Stomach smooth muscle (tissue), 2 donors: ENCODE measurements around the gene GPR34.
"Not testable (repeated sequence)": the region's sequence is repeated elsewhere in the genome, so short reads cannot be mapped to it uniquely, and the experiment has no call there.

Experiments
- H3K27ac ChIP-seq: one replicate; pipeline ENCODE4 v1.7.0; 2013; ENCODE audit warnings: mild to moderate bottlenecking, low read length, inconsistent platforms
- H3K27me3 ChIP-seq, 2 donors: one replicate each; pipeline ENCODE4 v1.7.0; 2013; ENCODE audit warnings: low read length in 2 of 2; ENCODE audit not compliant: insufficient read depth in 2 of 2, control insufficient read depth in 1 of 2
- H3K36me3 ChIP-seq, 2 donors: one replicate each; pipeline ENCODE4 v1.7.0; 2013; ENCODE audit warnings: low read length in 2 of 2; ENCODE audit not compliant: control insufficient read depth in 2 of 2, insufficient read depth in 2 of 2
- H3K4me1 ChIP-seq: one replicate; pipeline ENCODE4 v1.7.0; 2013; ENCODE audit warnings: low read length; ENCODE audit not compliant: control insufficient read depth, insufficient read depth
- H3K4me3 ChIP-seq, 2 donors: one replicate each; pipeline ENCODE4 v1.7.0; 2013; ENCODE audit warnings: low read length in 2 of 2
- H3K9ac ChIP-seq, 2 donors: one replicate each; pipeline ENCODE4 v1.7.0; 2013; ENCODE audit warnings: low read length in 2 of 2, mild to moderate bottlenecking in 1 of 2
- H3K9me3 ChIP-seq, 2 donors: one replicate each; pipeline ENCODE4 v1.7.0; 2013; ENCODE audit warnings: low read length in 2 of 2; ENCODE audit not compliant: control insufficient read depth in 2 of 2
- donor health status: healthy.
- donor health status: Pancreatic carcinoma.

GPR34 gene

GRCh38 chrX:41670112-41670511, 18.7 kb upstream of the GPR34 start:
- H3K36me3 ChIP-seq: no peaks in the 10 kb centered on the region
- H3K4me1 ChIP-seq: no peaks in the 10 kb centered on the region
- H3K27ac ChIP-seq: no peak overlapping the region
- no peak overlapping the region for H3K4me3 ChIP-seq
- H3K27me3 ChIP-seq: no peaks in the 10 kb centered on the region
- no peaks in the 10 kb centered on the region for H3K9me3 ChIP-seq
- no peak overlapping the region for H3K9ac ChIP-seq

DNA sequence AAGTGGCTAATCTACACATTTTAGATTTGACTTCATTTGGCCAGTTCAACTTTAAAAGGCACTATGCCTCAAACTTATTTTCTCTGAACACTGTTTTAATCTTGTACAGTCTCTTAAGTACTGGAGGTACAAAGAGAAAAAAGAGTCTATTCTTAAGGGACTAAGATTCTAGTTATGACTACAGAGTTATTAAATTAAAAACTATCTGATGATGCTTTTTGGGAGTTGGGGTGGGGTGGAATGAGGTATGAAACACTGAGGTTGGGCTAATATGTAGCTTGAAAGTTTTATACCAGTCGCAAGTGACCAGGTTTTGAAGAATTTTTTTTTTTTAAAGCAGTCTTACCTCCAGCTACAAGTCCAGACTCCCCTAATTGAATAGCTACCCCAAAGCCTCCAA, 17.7 kb upstream of the GPR34 start:
- Histone ChIP-seq H3K4me1 (no peaks in the 10 kb centered on the region), H3K9me3 (no peaks in the 10 kb centered on the region), H3K9ac (no peak overlapping the region), H3K4me3 (no peak overlapping the region), H3K27ac (no peak overlapping the region), H3K36me3 (no peaks in the 10 kb centered on the region), H3K27me3 (no peaks in the 10 kb centered on the region)

- Histone ChIP-seq H3K9ac (no peak overlapping the region), H3K4me3 (no peak overlapping the region), H3K27ac (no peak overlapping the region), H3K36me3 (no peaks in the 10 kb centered on the region), H3K4me1 (no peaks in the 10 kb centered on the region), H3K9me3 (no peaks in the 10 kb centered on the region), H3K27me3 (no peaks in the 10 kb centered on the region)
Measured at GRCh38 chrX:41672643-41673042, 16.1 kb upstream of the GPR34 start.

- H3K27me3 ChIP-seq, H3K9ac ChIP-seq, H3K9me3 ChIP-seq, H3K4me1 ChIP-seq, H3K36me3 ChIP-seq, H3K4me3 ChIP-seq, H3K27ac ChIP-seq: not testable (repeated sequence)
Measured at GRCh38 chrX:41676361-41676760, 12.4 kb upstream of the GPR34 start.

GRCh38 chrX:41677183-41678060, 11.4 kb upstream of the GPR34 start:
- no peak overlapping the region for H3K9ac ChIP-seq
- no peak overlapping the region for H3K27ac ChIP-seq
- no peaks in the 10 kb centered on the region for H3K36me3 ChIP-seq
- H3K4me3 ChIP-seq: no peak overlapping the region
- H3K9me3 ChIP-seq: no peaks in the 10 kb centered on the region
- H3K4me1 ChIP-seq: no peaks in the 10 kb centered on the region
- H3K27me3 ChIP-seq: no peaks in the 10 kb centered on the region

DNA sequence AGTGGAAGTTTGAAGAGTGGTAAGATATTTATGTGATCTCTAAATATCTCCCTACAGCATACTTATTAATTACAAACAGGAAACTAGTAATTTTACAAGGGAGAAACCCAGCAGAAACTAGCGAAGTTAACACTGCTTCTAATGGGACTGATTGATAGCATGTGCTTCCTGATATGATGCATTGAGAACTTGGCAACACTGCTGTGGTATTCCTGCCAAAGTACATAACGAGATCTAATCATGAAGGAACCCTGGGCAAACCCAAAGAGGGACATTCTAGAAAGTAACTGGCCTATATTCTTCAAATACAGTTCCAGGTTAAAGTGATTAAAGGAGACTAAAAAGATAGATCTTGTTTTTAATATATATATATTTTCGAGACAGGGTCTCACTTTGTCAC, 4.6 kb upstream of the GPR34 start:
- Histone ChIP-seq H3K27me3 (no peaks in the 10 kb centered on the region), H3K4me1 (no peaks in the 10 kb centered on the region), H3K9ac (no peak overlapping the region), H3K27ac (no peak overlapping the region), H3K9me3 (no peaks in the 10 kb centered on the region), H3K4me3 (no peak overlapping the region), H3K36me3 (no peaks in the 10 kb centered on the region)

GRCh38 chrX:41684940-41685339, 3.8 kb upstream of the GPR34 start:
- no peak overlapping the region for H3K27ac ChIP-seq
- H3K27me3 ChIP-seq: no peaks in the 10 kb centered on the region
- no peaks in the 10 kb centered on the region for H3K9me3 ChIP-seq
- H3K36me3 ChIP-seq: no peaks in the 10 kb centered on the region
- H3K9ac ChIP-seq: no peak overlapping the region
- H3K4me1 ChIP-seq: no peaks in the 10 kb centered on the region
- no peak overlapping the region for H3K4me3 ChIP-seq

- H3K27ac ChIP-seq: no peak overlapping the region
- H3K4me3 ChIP-seq: no peak overlapping the region
- no peaks in the 10 kb centered on the region for H3K36me3 ChIP-seq
- H3K27me3 ChIP-seq: no peaks in the 10 kb centered on the region
- no peaks in the 10 kb centered on the region for H3K9me3 ChIP-seq
- no peak overlapping the region for H3K9ac ChIP-seq
- H3K4me1 ChIP-seq: no peaks in the 10 kb centered on the region
Measured at GRCh38 chrX:41686788-41687187, 2.0 kb upstream of the GPR34 start.

DNA sequence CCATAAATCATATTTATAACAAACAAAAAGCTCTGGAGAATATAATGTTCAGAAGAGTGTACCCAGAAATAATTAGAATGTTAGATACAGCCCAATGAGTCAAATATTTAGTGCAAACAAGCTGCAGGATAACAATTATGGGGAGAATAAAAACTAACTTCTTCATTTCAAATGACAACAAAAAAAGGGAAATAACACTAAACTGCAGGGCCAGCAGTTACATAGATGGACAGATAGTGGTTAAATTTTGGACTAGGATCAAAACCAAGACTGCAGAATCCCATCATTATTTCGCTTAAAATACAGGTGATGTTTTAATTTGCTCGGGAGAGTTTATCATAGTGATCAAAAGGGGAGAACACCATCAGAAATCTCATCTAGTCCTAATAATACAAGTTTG, 617 bp upstream of the GPR34 start:
- Histone ChIP-seq H3K9ac (no peak overlapping the region), H3K4me1 (no peaks in the 10 kb centered on the region), H3K27me3 (no peaks in the 10 kb centered on the region), H3K4me3 (no peak overlapping the region), H3K9me3 (no peaks in the 10 kb centered on the region), H3K27ac (no peak overlapping the region), H3K36me3 (no peaks in the 10 kb centered on the region)

GRCh38 chrX:41689711-41690110, 938 bp downstream of the GPR34 start:
- no peaks in the 10 kb centered on the region for H3K36me3 ChIP-seq
- H3K27me3 ChIP-seq: no peaks in the 10 kb centered on the region
- H3K4me3 ChIP-seq: no peak overlapping the region
- H3K9ac ChIP-seq: no peak overlapping the region
- no peaks in the 10 kb centered on the region for H3K4me1 ChIP-seq
- H3K27ac ChIP-seq: no peak overlapping the region
- no peaks in the 10 kb centered on the region for H3K9me3 ChIP-seq

DNA sequence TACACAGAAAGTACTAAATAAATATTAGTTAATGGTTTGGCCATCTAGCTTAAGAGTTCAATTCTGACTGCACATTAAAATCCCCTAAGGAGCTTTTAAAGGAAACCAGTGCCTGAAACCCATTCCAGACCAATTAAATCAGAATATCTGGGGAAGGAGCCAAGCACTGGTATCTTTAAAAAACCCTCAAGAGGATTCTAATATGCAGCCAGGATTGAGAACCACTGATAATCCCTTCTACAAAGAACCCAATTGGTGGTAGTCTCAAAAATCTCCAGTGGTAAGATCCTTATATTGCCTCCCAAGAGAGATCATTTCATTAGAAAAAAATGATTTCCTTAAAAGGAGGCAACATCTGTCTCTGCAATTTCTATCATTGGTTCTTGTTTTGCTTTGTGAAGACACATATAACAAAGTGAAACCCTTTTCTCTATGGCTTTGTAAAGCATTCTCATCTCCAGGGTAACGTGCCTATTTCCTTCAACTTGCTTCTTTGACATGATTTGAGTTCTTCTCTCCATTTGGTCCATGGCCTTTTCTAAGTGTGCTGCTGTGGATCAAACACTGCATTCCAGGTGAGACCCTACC, 3.5 kb downstream of the GPR34 start:
- Histone ChIP-seq H3K27ac (no peak overlapping the region), H3K9ac (no peak overlapping the region), H3K36me3 (no peaks in the 10 kb centered on the region), H3K27me3 (no peaks in the 10 kb centered on the region), H3K4me1 (no peaks in the 10 kb centered on the region), H3K4me3 (no peak overlapping the region), H3K9me3 (no peaks in the 10 kb centered on the region)
